GM23338 (cell line): Measurements from ENCODE around the gene HERPUD2. TPM values are rescaled to one million over a fixed set of nuclear protein-coding genes. Genes with fewer than 3 reads are reported as not detected.

Experiments
- polyA plus RNA-seq: library from polyadenylated mRNA; unstranded; fragments of >200 nt; fragmentation: Nextera tagmentation; extraction: Ambion mirVana; gene quantifications from 2 replicates; pipeline ENCODE4 v1.2.1, GENCODE V29; 2016
- total RNA-seq: library from RNA; depleted of rRNA; stranded (reverse); fragments of >200 nt; shearing (Covaris generic); gene quantifications from 2 replicates; pipeline ENCODE4 v1.2.3, GENCODE V29; 2014; rRNA removed

Gene HERPUD2
- total and polyA plus RNA-seq, 2 experiments from 2014 or later = 8.0 to 12.0 TPM

Other genes starting within 250 kb of the HERPUD2 start
- 210 and 214 TPM in 2 replicates for gene SEPTIN7, start 105.9 kb upstream of the HERPUD2 start, total RNA-seq
- gene SEPTIN7, start 105.9 kb upstream of the HERPUD2 start, polyA plus RNA-seq = 475 and 499 TPM in 2 replicates